HG02678 (cell line): ENCODE data around the gene NUP93.
"Not testable (repeated sequence)": the region's sequence is repeated elsewhere in the genome, so short reads cannot be mapped to it uniquely, and the experiment has no call there.

Experiments
- ATAC-seq: cut with Tn5 transposase; IDR thresholded peaks from one replicate; pipeline ENCODE4 v1.9.1; 2021; ENCODE audit warnings: mild to moderate bottlenecking, moderate library complexity; ENCODE audit not compliant: unreplicated experiment

NUP93 gene

GRCh38 chr16:56810954-56811353, 81.0 kb downstream of the NUP93 start:
- no peak for ATAC-seq

GRCh38 chr16:56811602-56812001, 81.7 kb downstream of the NUP93 start:
- not testable (repeated sequence) for ATAC-seq

GRCh38 chr16:56812884-56813283, 83.0 kb downstream of the NUP93 start:
- ATAC-seq = no peak

DNA sequence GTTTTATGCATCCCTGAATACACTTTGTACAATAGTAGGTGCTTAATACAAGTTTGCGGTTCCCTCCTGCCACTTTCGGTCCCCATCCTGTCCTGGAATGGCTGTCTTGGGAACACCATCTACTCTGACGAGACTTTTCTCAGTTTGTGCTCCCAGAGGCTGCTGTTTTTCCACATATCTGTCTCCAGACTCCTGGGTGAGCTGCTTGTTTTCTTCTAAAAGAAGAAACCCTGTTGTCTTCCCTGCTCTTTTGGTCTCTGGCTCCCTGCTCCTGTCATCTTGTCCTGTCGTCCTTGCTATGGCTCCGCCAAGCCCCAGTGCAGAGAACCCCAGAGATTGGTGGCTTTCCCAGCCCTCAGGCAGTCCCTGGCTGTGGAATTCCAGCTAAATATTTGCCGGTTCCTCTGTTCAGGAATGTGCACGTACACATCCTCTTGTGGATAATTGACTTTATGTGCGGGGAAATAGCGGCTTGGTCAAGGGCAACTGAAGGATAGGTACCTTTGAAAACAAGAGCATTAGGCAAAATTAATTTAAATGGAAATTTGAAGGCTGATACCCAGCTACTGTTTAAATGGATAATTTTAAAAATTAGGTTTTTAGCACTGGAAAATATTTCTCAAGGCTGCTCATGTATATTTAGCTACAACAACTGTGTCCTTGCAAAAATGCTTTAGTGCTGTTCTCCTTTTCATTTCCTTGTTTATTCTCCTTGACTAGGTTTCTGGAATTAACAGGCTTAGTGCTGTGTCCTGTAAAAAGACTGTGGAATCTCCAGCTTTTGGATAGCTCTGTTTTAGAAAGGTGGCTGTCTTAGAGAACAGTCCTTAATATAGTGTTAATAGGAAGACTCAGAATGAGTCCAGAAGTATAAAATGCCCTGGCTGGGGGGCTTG, 84.9 kb downstream of the NUP93 start:
- no peak for ATAC-seq

GRCh38 chr16:56815721-56816120, 85.8 kb downstream of the NUP93 start:
- no peak for ATAC-seq

DNA sequence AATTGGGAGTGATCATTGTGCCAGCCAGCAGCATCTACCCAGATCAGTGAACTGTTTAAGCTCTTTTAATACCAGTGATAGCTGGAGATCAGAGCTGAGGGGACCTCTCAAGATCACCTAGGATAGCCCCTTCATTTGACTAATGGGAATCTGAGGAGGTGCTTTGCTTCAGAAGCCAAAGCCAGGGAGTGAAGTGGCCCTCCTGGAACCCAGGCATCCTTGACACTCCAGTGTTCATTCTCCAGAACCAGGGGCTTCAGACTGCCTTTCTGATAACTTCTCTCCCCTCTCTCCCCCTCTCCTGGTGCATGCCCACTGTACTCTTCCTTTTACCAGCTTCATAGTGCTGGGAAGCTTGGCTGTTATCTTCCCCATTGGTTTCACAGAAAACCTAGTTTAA, 87.1 kb downstream of the NUP93 start:
- ATAC-seq = no peak

DNA sequence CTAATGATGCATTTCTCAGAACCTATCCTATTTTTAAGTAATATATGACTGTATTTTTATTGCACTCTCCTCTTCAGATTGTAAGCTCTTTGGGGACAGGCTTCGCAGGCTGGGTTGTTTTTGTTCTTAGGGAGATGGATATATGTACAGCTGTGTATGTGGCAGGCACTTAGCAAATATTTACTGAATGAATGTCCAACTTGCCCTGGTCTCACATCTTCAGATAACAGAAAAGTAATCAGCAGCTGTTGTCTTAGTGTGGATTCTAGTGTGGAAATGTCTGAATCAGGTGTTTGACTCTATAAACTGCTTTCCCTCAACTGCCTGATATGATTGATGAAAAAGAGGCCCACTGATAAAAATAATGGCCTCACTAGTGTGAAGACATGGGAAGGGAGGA, 88.0 kb downstream of the NUP93 start:
- ATAC-seq = no peak

GRCh38 chr16:56823081-56823733, 93.3 kb downstream of the NUP93 start:
- no peak for ATAC-seq

DNA sequence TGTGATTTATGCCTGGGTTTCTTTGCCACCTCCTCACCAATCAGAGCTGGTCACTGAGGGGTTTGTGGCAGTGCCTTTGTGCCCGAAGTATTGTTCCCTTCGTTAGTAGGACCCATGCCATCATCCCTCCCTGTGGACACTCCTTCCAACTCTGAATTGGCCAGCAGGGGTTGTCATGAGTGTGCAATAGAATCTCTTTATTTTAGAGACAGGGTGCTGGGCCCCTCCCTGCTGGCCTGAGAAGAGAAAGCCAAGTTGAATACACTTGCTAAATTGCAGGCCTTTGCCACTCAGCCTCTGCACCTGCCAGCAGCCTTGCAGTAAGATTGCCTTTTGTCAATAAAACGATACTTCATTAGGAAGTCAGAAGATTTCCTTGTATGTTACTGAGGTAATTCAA, 94.4 kb downstream of the NUP93 start:
- ATAC-seq = no peak

GRCh38 chr16:56824804-56825203, 94.9 kb downstream of the NUP93 start:
- ATAC-seq = no peak

- ATAC-seq = no peak
Measured at GRCh38 chr16:56825826-56826225, 95.9 kb downstream of the NUP93 start.

GRCh38 chr16:56828647-56829046, 98.7 kb downstream of the NUP93 start:
- ATAC-seq = no peak

GRCh38 chr16:56830669-56831068, 100.7 kb downstream of the NUP93 start:
- no peak for ATAC-seq

GRCh38 chr16:56832768-56833167, 102.8 kb downstream of the NUP93 start:
- no peak for ATAC-seq

DNA sequence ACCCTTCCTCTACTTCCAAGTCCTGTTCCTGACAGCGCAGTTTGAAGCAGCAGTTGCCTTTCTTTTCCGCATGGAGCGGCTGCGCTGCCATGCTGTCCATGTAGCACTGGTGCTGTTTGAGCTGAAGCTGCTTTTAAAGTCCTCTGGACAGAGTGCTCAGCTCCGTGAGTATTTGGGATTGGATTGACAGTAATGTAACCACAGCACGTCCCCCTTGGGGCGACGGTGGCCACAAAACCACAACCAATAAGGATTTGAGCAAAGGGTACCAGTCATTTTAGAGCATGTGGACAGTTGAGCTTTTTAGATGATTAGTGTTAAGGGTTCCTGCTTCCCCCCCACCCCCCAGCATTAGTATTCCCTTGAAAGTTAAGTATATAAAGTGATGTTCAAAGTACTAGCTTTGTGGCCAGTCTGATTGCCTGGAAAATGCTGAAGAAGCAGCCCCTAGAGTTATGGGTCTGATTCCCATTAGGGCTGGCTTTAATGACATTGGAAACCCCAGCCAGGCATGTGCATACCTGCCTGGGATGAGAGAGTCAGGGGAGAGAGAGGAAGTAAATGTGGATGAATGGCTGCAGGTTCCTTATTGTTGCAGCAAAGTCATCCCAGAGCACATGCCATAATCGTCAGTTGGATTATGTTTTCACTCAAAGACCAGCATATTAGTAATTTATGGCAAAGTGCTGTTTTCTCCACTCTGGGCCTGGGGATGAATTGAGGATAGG, 103.5 kb downstream of the NUP93 start:
- ATAC-seq = no peak

GRCh38 chr16:56835320-56835719, 105.4 kb downstream of the NUP93 start:
- ATAC-seq = no peak

- ATAC-seq = no peak
Measured at GRCh38 chr16:56836410-56837230, 106.7 kb downstream of the NUP93 start.

DNA sequence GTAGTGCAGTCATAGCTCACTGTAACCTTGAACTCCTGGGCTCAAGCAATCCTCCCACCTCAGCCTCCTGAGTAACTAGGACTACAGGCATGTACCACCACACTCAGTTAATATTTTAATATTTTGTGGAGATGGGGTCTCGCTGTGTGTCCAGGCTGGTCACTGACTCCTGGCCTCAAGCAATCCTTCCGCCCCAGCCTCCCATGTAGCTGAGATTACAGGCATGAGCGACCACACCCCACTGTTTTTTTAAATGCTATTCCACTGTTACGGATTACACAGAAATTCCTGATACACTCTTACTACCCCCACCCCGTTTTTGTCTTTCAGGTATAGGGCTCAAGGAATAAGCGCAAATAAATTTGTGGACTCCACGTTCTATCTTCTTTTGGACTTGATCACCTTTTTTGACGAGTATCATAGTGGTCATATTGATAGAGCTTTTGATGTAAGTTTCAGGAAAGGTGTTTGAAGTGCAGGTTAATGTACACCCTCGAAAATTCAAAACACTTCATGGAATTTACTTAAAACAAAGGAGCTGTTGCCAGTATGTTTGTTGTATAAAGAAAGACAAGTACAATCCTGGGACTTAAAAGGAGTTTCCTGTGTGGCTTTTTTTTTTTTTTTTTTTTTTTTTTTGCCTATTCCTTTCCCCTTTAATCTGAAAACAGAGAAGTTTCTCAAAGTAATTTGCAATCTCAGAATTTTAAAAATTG, 108.9 kb downstream of the NUP93 start:
- ATAC-seq = no peak

DNA sequence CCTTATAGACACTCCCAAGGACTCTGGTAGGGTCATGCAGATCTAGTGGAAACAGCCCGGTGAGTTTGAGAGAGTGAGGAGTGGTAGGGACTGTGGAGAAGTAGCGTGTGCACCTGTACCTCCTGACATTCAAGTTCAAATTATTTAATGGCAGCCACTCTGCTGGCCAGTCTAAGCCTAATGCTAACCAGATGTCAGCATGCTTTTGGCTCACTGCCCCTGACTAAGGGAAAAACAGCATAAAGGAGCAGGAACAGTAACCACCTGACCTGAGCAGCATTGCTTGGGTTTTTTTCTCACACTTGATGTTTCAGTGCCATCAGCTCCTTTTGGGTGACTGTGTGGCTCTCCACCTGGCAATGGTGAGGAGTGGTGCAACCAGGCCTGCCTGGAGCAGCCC, 111.3 kb downstream of the NUP93 start:
- no peak for ATAC-seq

- ATAC-seq = no peak
Measured at GRCh38 chr16:56841659-56842058, 111.7 kb downstream of the NUP93 start.
